CD14-positive monocyte (primary cell): ENCODE results near the gene HTRA3. TPM values are rescaled to one million over a fixed set of nuclear protein-coding genes. Genes with fewer than 3 reads are reported as not detected.
A peak's percentile ranks its signal among the peaks of the same experiment; 100 is the strongest.

ENCODE experiments used
- DNase-seq, 3 donors: peaks; one replicate each; pipeline ENCODE4 v3.0.0-alpha.2; 2011 to 2022
- H2AFZ ChIP-seq: 2 replicates; pipeline ENCODE4 v1.6.0; 2012; ENCODE audit warnings: mild to moderate bottlenecking, low read depth, low read length, inconsistent platforms; ENCODE audit not compliant: insufficient read depth, poor library complexity, severe bottlenecking
- H3K27ac ChIP-seq, 2 donors: 1 replicate in 1 of 2; 2 replicates in 1 of 2; pipeline ENCODE4 v1.5.1; 2012 to 2013; ENCODE audit warnings: low read length in 2 of 2, control low read depth in 1 of 2, inconsistent platforms in 1 of 2, low read depth in 1 of 2, mild to moderate bottlenecking in 1 of 2
- H3K27me3 ChIP-seq, 2 donors: one replicate each; pipeline versions ENCODE4 v1.6.0 to v1.6.1; 2011 to 2013; ENCODE audit warnings: low read length in 2 of 2; ENCODE audit not compliant: control insufficient read depth in 2 of 2, insufficient read depth in 2 of 2
- H3K36me3 ChIP-seq, 2 donors: replicated peaks in 1 of 2; 1 replicate in 1 of 2; 2 replicates in 1 of 2; pipeline versions ENCODE4 v1.5.1 to v1.6.1; 2012 to 2013; ENCODE audit warnings: low read length in 2 of 2, control low read depth in 1 of 2, inconsistent platforms in 1 of 2, mild to moderate bottlenecking in 1 of 2; ENCODE audit not compliant: insufficient read depth in 2 of 2, control insufficient read depth in 1 of 2
- H3K4me1 ChIP-seq, 2 donors: 1 replicate in 1 of 2; 2 replicates in 1 of 2; pipeline versions ENCODE4 v1.5.1 to v1.6.1; 2012 to 2013; ENCODE audit warnings: low read length in 2 of 2, control low read depth in 1 of 2, inconsistent platforms in 1 of 2, mild to moderate bottlenecking in 1 of 2, moderate library complexity in 1 of 2; ENCODE audit not compliant: insufficient read depth in 2 of 2, control insufficient read depth in 1 of 2
- H3K4me2 ChIP-seq: replicated peaks from 2 replicates; pipeline ENCODE3; 2012; ENCODE audit warnings: low read length, moderate library complexity, mild to moderate bottlenecking; ENCODE audit not compliant: poor library complexity, severe bottlenecking; ENCODE audit errors: extremely low read depth
- H3K4me3 ChIP-seq, 3 experiments: fragments of 200-600 bp in 1 of 3; sonication (generic) in 1 of 3; replicated peaks in 1 of 3; 1 replicate in 2 of 3; 2 replicates in 1 of 3; pipeline ENCODE4 v1.5.1; 2011 to 2013; ENCODE audit warnings: low read length in 3 of 3, mild to moderate bottlenecking in 3 of 3, control low read depth in 2 of 3, low read depth in 2 of 3, inconsistent platforms in 1 of 3, moderate library complexity in 1 of 3
- H3K79me2 ChIP-seq: 2 replicates; pipeline ENCODE4 v1.6.0; 2012; ENCODE audit warnings: mild to moderate bottlenecking, control low read depth, inconsistent platforms, low read length, moderate library complexity; ENCODE audit not compliant: insufficient read depth
- H3K9ac ChIP-seq: 2 replicates; pipeline ENCODE4 v1.6.0; 2017; ENCODE audit warnings: low read length, mild to moderate bottlenecking; ENCODE audit not compliant: insufficient read depth, poor library complexity, severe bottlenecking
- H3K9me3 ChIP-seq, 2 donors: replicated peaks in 1 of 2; 1 replicate in 1 of 2; 2 replicates in 1 of 2; pipeline versions ENCODE4 v1.5.1 to v1.6.1; 2012 to 2013; ENCODE audit warnings: low read length in 2 of 2, control low read depth in 1 of 2; ENCODE audit not compliant: control insufficient read depth in 1 of 2, insufficient read depth in 1 of 2
- H4K20me1 ChIP-seq: 2 replicates; pipeline ENCODE4 v1.6.0; 2012; ENCODE audit warnings: mild to moderate bottlenecking, low read length, control low read depth, moderate library complexity; ENCODE audit not compliant: insufficient read depth
- H3K27ac Mint-ChIP-seq, 7 donors: one replicate each; pipeline ENCODE4 v1.8.0; 2020; ENCODE audit warnings: mild to moderate bottlenecking in 7 of 7, mixed read lengths in 7 of 7, moderate library complexity in 6 of 7, inconsistent platforms in 2 of 7
- H3K27me3 Mint-ChIP-seq, 3 donors: one replicate each; pipeline ENCODE4 v1.8.0; 2021 to 2022; ENCODE audit warnings: low read depth in 3 of 3, mild to moderate bottlenecking in 3 of 3, mixed read lengths in 3 of 3, moderate library complexity in 3 of 3, inconsistent platforms in 1 of 3
- H3K36me3 Mint-ChIP-seq, 2 donors: one replicate each; pipeline ENCODE4 v1.8.0; 2020; ENCODE audit warnings: mixed read lengths in 2 of 2, inconsistent platforms in 1 of 2, mild to moderate bottlenecking in 1 of 2
- H3K4me1 Mint-ChIP-seq: one replicate; pipeline ENCODE4 v1.8.0; 2020; ENCODE audit warnings: mild to moderate bottlenecking, mixed read lengths
- H3K4me3 Mint-ChIP-seq, 2 donors: one replicate each; pipeline ENCODE4 v1.8.0; 2020; ENCODE audit warnings: mild to moderate bottlenecking in 2 of 2, mixed read lengths in 2 of 2, moderate library complexity in 1 of 2
- H3K9me3 Mint-ChIP-seq, 7 donors: one replicate each; pipeline ENCODE4 v1.8.0; 2020 to 2022; ENCODE audit warnings: mixed read lengths in 7 of 7, mild to moderate bottlenecking in 6 of 7, moderate library complexity in 6 of 7, inconsistent platforms in 2 of 7
- WGBS: methylation state at CpG from one replicate; pipeline ENCODE4 v1.1.5; 2013; ENCODE audit warnings: missing lambda C conversion rate; ENCODE audit not compliant: insufficient coverage; 5-methylcytosine and 5-hydroxymethylcytosine counted together
- intact Hi-C, 2 donors: fragments of 100-400 bp; cut with micrococcal nuclease; formaldehyde crosslinking; loops; one replicate each; pipeline versions ENCODE4 v1.15.0 to v1.15.1; 2023
- polyA plus RNA-seq, 3 donors: library from polyadenylated mRNA; depleted of rRNA in 1 of 3; unstranded in 2 of 3; stranded (reverse) in 1 of 3; fragments of 300-500 nt in 2 of 3; fragments of >200 nt in 1 of 3; fragmentation: Illumina TruSeq in 2 of 3; gene quantifications; 1 replicate in 2 of 3; 2 replicates in 1 of 3; pipeline ENCODE4 v1.2.3, GENCODE V29; 2012 to 2021
- TF ChIP-seq, protein P1 (sequence below): fragments of 200-600 bp; IDR thresholded peaks from one replicate; pipeline ENCODE4 v1.8.0; 2022; ENCODE audit warnings: antibody characterized with exemption, mild to moderate bottlenecking

The HTRA3 gene
- polyA plus RNA-seq, 3 donors = not detected

DNA sequence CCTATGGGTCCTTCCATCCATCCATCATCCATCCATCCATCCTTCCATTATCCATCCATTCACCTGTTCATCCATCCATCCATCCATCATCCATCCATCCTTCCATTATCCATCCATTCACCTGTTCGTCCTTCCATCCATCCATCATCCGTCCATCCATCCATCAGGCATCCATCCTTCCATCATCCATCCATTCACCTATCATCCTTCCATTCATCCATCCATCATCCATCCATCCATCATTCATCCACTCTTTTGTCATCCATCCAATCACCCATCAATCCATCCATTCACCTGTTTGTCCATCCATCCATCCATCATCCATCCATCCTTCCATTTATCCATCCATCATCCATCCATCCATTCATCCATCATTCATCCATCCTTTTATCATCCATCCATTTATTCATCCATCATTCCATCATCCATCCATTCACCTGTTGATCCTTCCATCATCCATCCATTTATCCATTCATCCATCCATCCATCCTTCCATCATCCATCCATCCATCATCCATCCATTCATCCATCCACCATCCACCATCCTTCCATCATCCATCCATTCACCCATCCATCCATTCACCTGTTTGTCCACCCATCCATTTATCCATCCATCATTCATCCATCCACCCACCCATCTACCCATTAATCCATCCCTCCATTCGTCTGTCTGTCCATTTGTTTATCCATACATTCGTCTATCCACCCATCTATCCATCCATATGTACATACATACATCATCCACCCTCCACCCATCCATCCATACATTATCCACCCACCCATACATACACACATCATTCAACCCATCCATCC is 35.7 kb upstream of the HTRA3 start:
- intact Hi-C loops = no loop called here
- peaks cover 1% of the 10 kb centered on the region for H3K79me2 ChIP-seq
- no peak overlapping the region for H3K4me3 ChIP-seq
- H3K36me3 ChIP-seq = peaks cover 81 to 88% of the 10 kb centered on the region in 2 donors
- no peak overlapping the region for H3K4me2 ChIP-seq
- no peaks in the 10 kb centered on the region for H3K9me3 ChIP-seq
- H4K20me1 ChIP-seq = peaks cover 98% of the 10 kb centered on the region
- WGBS = 98% methylated on average over 4 of the region's 4 CpGs
- Mint-ChIP-seq H3K4me1 (peaks cover 7% of the 10 kb centered on the region), H3K27ac (no peak overlapping the region), H3K9me3 (peaks cover 0 to 2% (median 0%) of the 10 kb centered on the region in 7 donors), H3K36me3 (peaks cover 31 to 34% of the 10 kb centered on the region in 2 donors), H3K27me3 (no peaks in the 10 kb centered on the region), H3K4me3 (no peak overlapping the region)
- H3K27me3 ChIP-seq = no peaks in the 10 kb centered on the region
- TF ChIP-seq, protein P1, sequence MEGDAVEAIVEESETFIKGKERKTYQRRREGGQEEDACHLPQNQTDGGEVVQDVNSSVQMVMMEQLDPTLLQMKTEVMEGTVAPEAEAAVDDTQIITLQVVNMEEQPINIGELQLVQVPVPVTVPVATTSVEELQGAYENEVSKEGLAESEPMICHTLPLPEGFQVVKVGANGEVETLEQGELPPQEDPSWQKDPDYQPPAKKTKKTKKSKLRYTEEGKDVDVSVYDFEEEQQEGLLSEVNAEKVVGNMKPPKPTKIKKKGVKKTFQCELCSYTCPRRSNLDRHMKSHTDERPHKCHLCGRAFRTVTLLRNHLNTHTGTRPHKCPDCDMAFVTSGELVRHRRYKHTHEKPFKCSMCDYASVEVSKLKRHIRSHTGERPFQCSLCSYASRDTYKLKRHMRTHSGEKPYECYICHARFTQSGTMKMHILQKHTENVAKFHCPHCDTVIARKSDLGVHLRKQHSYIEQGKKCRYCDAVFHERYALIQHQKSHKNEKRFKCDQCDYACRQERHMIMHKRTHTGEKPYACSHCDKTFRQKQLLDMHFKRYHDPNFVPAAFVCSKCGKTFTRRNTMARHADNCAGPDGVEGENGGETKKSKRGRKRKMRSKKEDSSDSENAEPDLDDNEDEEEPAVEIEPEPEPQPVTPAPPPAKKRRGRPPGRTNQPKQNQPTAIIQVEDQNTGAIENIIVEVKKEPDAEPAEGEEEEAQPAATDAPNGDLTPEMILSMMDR = no peak
- no peak overlapping the region for H2AFZ ChIP-seq
- no peak overlapping the region for H3K27ac ChIP-seq
- DNase-seq = no peak
- H3K9ac ChIP-seq = no peak overlapping the region
- H3K4me1 ChIP-seq = peaks cover 0 to 2% of the 10 kb centered on the region in 2 donors

DNA sequence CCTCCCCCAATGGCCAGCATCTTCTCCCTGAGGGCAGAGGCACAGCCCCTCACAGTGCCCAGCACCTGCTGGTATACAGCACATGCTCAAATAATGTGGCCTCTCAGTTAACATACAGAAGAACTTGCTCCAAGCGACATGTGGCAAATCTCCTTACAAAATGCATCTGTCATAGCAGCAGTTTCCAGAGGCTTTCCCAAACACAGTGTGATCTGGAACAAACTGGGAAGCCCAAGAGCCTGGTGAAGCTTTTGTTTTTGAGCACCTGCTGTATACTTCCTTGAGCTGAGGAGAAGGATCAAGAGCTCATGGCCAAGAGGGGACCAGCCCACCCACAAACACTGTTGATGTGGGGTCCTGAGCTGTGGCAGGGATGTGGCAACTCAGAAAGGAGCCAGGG is 34.8 kb upstream of the HTRA3 start:
- TF ChIP-seq, protein P1 = no peak
- DNase-seq = no peak
- no peak overlapping the region for H3K27ac ChIP-seq
- no peak overlapping the region for H3K9ac ChIP-seq
- no peaks in the 10 kb centered on the region for H3K79me2 ChIP-seq
- H3K36me3 ChIP-seq = peaks cover 87 to 93% of the 10 kb centered on the region in 2 donors
- peaks cover 98% of the 10 kb centered on the region for H4K20me1 ChIP-seq
- intact Hi-C loops = no loop called here
- H3K4me2 ChIP-seq = no peak overlapping the region
- H3K4me3 ChIP-seq = no peak overlapping the region
- no peak overlapping the region for H2AFZ ChIP-seq
- H3K36me3 Mint-ChIP-seq = peaks cover 32 to 40% of the 10 kb centered on the region in 2 donors
- peaks cover 0 to 1% (median 0%) of the 10 kb centered on the region in 3 donors for H3K27me3 Mint-ChIP-seq
- WGBS = 89% methylated on average over 1 of the region's 1 CpG
- no peaks in the 10 kb centered on the region for H3K9me3 ChIP-seq
- peaks cover 0 to 2% (median 0%) of the 10 kb centered on the region in 7 donors for H3K9me3 Mint-ChIP-seq
- no peak overlapping the region for H3K4me3 Mint-ChIP-seq
- peaks cover 3 to 6% of the 10 kb centered on the region in 2 donors for H3K4me1 ChIP-seq
- no peaks in the 10 kb centered on the region for H3K27me3 ChIP-seq
- peaks cover 12% of the 10 kb centered on the region for H3K4me1 Mint-ChIP-seq
- peak overlapping the region in 1 of 7 donors; percentile 57 for H3K27ac Mint-ChIP-seq
